GM13976 (cell line): ENCODE results near the gene POMC.

Source experiments
- DNase-seq: peaks from one replicate; pipeline ENCODE4 v3.0.0; 2012; ENCODE audit warnings: low spot score
- in situ Hi-C: fragments of 300-500 bp; cut with MboI; formaldehyde crosslinking; loops from one replicate; pipeline ENCODE4 v1.12.0; 2022; ENCODE audit warnings: low sequenced_read_pairs, mixed read lengths, inconsistent platforms; ENCODE audit not compliant: unreplicated experiment
- TF ChIP-seq, protein P1 (sequence below): IDR thresholded peaks from 2 replicates; pipeline ENCODE4 v1.5.1; 2012; ENCODE audit warnings: borderline replicate concordance, mild to moderate bottlenecking; ENCODE audit not compliant: insufficient read depth; ENCODE audit errors: extremely low read depth, missing control alignments, control extremely low read depth

Gene POMC

GRCh38 chr2:25204190-25204838 lies 35.9 kb upstream of the POMC start:
- peak; percentile 74 for DNase-seq
- TF ChIP-seq, protein P1, sequence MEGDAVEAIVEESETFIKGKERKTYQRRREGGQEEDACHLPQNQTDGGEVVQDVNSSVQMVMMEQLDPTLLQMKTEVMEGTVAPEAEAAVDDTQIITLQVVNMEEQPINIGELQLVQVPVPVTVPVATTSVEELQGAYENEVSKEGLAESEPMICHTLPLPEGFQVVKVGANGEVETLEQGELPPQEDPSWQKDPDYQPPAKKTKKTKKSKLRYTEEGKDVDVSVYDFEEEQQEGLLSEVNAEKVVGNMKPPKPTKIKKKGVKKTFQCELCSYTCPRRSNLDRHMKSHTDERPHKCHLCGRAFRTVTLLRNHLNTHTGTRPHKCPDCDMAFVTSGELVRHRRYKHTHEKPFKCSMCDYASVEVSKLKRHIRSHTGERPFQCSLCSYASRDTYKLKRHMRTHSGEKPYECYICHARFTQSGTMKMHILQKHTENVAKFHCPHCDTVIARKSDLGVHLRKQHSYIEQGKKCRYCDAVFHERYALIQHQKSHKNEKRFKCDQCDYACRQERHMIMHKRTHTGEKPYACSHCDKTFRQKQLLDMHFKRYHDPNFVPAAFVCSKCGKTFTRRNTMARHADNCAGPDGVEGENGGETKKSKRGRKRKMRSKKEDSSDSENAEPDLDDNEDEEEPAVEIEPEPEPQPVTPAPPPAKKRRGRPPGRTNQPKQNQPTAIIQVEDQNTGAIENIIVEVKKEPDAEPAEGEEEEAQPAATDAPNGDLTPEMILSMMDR = no peak
- in situ Hi-C loops = no loop called here

DNA sequence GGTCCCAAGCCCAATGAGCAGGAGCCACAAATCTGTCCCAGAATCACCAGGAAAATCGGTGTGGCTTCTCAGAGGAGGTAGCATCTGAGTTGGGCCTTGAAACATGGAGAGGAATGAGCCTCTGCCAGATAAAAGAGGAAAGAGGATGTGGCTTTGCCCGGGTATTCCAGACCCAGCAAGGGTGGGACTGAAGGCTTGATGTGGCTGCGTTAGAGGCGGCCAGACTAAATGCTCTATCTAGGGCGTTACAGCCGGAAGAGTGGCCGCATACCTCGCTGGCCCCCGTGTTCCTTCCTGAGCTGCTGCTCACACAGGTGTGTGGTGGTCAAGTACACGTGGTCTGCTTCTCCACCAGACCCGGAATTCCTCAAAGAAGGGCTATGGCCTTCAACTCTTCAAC lies 33.9 kb upstream of the POMC start:
- in situ Hi-C loops = no loop called here
- TF ChIP-seq, protein P1 = no peak
- DNase-seq = no peak

DNA sequence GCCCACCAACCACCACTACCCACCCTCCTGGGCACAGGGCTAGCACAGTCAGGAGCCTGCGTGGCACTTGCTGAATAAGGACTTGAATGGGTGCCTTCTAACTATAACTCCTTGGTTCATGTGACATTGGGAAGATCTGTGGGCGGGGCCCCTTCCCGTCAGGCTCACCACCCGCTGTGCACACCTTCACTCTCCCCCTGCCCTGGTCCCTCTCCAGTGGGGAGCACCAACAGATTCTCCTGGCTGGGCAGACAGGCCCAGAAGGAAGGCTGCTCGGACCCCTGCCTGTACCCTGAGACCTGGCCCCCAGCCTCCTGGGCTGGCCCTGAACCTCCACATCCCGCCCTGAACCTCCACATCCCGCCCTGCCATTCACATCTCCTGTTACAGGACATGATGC lies 33.4 kb upstream of the POMC start:
- in situ Hi-C loops = no loop called here
- DNase-seq = no peak
- TF ChIP-seq, protein P1 = no peak

GRCh38 chr2:25201265-25201664 lies 32.9 kb upstream of the POMC start:
- in situ Hi-C loops = no loop called here
- DNase-seq = peak; percentile 36
- TF ChIP-seq, protein P1 = no peak

- no peak for DNase-seq
- TF ChIP-seq, protein P1 = no peak
- in situ Hi-C loops = no loop called here
These were observed 30.2 kb upstream of the POMC start for GRCh38 chr2:25198576-25198975.

GRCh38 chr2:25198209-25198525 lies 29.8 kb upstream of the POMC start:
- no peak for DNase-seq
- in situ Hi-C loops = no loop called here
- TF ChIP-seq, protein P1 = no peak
